Measurements from ENCODE around the gene STXBP2.

STXBP2 gene

DNA sequence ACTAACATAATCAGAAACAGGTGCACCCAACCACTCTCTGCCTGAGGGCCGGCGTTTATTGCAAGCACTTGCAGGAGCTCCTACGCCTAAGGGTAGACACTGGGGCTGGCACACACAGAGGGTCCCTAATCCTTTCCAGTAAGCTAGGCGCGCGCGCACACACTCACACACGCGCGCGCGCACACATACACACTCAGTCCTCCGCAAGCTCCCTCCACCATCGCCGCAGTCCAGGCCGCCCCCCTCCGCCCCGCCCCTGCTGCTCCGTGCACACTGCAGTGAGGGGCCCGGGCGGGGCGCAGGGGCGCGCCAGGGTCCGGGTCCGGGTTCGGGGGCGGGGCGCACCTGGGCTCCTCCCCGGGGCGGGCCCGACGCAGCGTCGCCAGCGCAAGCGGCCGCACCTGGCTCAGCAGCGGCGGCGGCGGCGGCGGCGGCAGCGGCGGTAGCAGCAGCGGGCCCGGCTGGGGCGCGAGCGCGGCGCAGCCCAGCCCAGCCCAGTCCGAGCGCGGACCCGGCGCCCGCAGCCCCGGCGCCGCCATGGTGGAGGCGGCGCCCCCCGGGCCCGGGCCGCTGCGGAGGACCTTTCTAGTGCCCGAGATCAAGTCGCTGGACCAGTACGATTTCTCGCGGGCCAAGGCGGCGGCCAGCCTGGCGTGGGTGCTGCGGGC, 41.3 kb upstream of the STXBP2 start, which contains the start of gene CAMSAP3:
Gene CAMSAP3 (plus strand): TSS at position 398 of the 668 bp plus-strand sequence. CDS start 140 bp downstream, at position 538.
- TF ChIP-seq EZH2phosphoT487 (IDR thresholded peaks at IDR 0.05; ENCODE audit: low read depth) (no peak), CTCF (IDR thresholded peaks at IDR 0.05; ENCODE audit: low read depth, low read length) (no peak)
- Histone ChIP-seq H4K20me1 (ENCODE audit: insufficient read depth, low read length) (no peaks in the 10 kb centered on the region), H2AFZ (ENCODE audit: low read depth, low read length) (no peak within 1 kb of the TSS; the same call in 1 of the 2 replicates), H3K79me2 (ENCODE audit: low read length) (no peaks in the 10 kb centered on the region), H3K27ac (ENCODE audit: low read length) (no peak within 1 kb of the TSS), H3K36me3 (replicated peaks; ENCODE audit: low read depth, low read length) (no peaks in the 10 kb centered on the region), H3K27me3 (ENCODE audit: low read depth, low read length) (peaks cover 4% of the 10 kb centered on the region), H3K9me3 (ENCODE audit: insufficient read depth, low read length) (no peaks in the 10 kb centered on the region), H3K4me2 (ENCODE audit: low read length) (peak within 1 kb of the TSS; percentile 75), H3K4me1 (ENCODE audit: low read length) (no peaks in the 10 kb centered on the region), H3K4me3 (ENCODE audit: low read length) (peak within 1 kb of the TSS; percentile 74), H3K9ac (ENCODE audit: low read length) (peak within 1 kb of the TSS; percentile 36; the same call in 1 of the 2 replicates)

DNA sequence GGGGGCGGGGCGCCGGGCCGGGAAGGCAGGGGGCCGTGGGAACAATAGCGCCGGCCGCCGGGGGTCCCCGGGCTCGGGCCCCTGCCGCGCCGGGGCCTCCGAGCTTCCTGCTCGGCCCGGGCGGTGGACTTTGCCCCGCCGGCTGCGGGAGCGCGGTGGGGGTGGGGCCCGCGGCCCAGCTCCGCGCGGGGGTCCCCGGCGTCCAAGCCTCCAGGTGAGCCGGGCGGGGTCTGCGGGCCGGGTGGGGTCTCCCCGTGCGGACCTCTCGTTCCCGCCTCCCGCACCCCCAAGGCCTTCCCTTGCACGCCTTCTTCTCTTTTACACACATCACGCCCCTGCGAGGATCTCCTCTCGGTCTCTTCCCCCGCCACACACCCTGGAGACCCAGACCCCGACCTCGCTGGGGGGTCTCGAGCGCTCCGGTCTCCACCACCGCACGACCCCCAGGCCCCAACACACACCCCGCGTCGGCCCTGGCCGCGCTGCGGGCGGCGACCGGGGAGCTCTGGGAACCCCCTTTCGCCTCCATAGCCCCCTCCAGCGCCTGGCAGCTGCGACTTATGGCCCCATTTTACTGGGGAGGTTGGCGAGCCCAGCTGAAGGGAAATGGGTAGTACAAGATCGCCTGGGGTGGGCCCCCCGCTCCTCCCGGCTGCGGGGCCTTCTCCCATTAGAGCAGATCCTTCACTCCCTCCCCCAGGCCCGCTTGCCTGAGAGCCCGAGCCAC, 40.5 kb upstream of the STXBP2 start:
- H3K79me2 ChIP-seq (ENCODE audit: low read length): no peaks in the 10 kb centered on the region
- no peak overlapping the region for H3K27ac ChIP-seq (ENCODE audit: low read length)
- peak overlapping the region; percentile 75 for H3K4me2 ChIP-seq (ENCODE audit: low read length)
- H3K4me3 ChIP-seq (ENCODE audit: low read length): peak overlapping the region; percentile 74
- H3K36me3 ChIP-seq (replicated peaks; ENCODE audit: low read depth, low read length): no peaks in the 10 kb centered on the region
- peaks cover 4% of the 10 kb centered on the region for H3K27me3 ChIP-seq (ENCODE audit: low read depth, low read length)
- no peaks in the 10 kb centered on the region for H4K20me1 ChIP-seq (ENCODE audit: insufficient read depth, low read length)
- no peak for TF ChIP-seq EZH2phosphoT487 (IDR thresholded peaks at IDR 0.05; ENCODE audit: low read depth)
- no peak for TF ChIP-seq CTCF (IDR thresholded peaks at IDR 0.05; ENCODE audit: low read depth, low read length)
- H2AFZ ChIP-seq (ENCODE audit: low read depth, low read length): no peak overlapping the region
- H3K4me1 ChIP-seq (ENCODE audit: low read length): no peaks in the 10 kb centered on the region
- no peaks in the 10 kb centered on the region for H3K9me3 ChIP-seq (ENCODE audit: insufficient read depth, low read length)
- peak overlapping the region; percentile 36; the same call in 1 of the 2 replicates for H3K9ac ChIP-seq (ENCODE audit: low read length)

DNA sequence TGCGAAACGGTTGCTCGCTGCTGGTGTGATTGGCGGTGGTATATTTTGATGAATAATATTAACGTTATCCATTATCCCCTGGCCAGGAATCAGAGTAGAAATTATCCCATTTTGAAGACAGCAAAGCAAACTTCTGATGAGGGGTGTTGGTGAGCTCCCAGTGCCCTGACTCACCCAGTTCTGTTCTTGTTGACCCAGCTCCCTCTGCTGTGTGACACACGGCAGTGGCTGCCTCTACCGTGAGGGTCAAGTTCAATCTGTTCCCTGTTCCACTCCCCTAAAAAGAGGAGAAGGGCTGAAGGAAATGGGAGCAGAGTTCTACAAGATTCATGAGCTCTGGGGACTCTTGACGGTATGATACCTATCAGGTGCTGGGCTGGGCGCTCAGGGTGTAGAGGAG, 39.2 kb upstream of the STXBP2 start:
- Histone ChIP-seq H3K27ac (ENCODE audit: low read length) (no peak overlapping the region), H2AFZ (ENCODE audit: low read depth, low read length) (no peak overlapping the region), H4K20me1 (ENCODE audit: insufficient read depth, low read length) (no peaks in the 10 kb centered on the region), H3K27me3 (ENCODE audit: low read depth, low read length) (peaks cover 4% of the 10 kb centered on the region), H3K4me2 (ENCODE audit: low read length) (no peak overlapping the region), H3K4me3 (ENCODE audit: low read length) (no peak overlapping the region), H3K9me3 (ENCODE audit: insufficient read depth, low read length) (no peaks in the 10 kb centered on the region), H3K79me2 (ENCODE audit: low read length) (no peaks in the 10 kb centered on the region), H3K9ac (ENCODE audit: low read length) (no peak overlapping the region), H3K4me1 (ENCODE audit: low read length) (no peaks in the 10 kb centered on the region), H3K36me3 (replicated peaks; ENCODE audit: low read depth, low read length) (no peaks in the 10 kb centered on the region)
- TF ChIP-seq CTCF (IDR thresholded peaks at IDR 0.05; ENCODE audit: low read depth, low read length): no peak
- no peak for TF ChIP-seq EZH2phosphoT487 (IDR thresholded peaks at IDR 0.05; ENCODE audit: low read depth)

DNA sequence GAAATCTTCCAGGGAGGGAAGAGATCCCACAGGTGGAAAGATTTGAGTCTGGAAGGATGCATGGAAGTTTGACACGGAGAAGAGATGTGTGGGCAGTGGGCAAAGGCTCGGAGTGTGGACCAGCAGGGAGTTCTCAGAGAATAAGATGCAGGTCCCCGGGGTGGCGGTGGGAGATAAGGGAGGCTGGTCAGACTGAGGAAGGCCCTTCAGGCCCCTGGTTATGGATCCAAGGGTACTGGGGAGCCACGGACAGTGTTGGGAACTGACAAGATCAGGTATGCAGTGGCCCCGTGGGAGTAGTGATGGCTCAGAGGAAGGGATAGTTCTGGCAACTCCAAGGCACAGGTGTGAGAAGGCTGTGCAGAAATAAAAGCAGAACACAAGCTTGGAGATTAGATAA, 38.7 kb upstream of the STXBP2 start:
- Histone ChIP-seq H3K36me3 (replicated peaks; ENCODE audit: low read depth, low read length) (no peaks in the 10 kb centered on the region), H3K4me2 (ENCODE audit: low read length) (no peak overlapping the region), H3K27ac (ENCODE audit: low read length) (no peak overlapping the region), H3K79me2 (ENCODE audit: low read length) (no peaks in the 10 kb centered on the region), H3K9me3 (ENCODE audit: insufficient read depth, low read length) (no peaks in the 10 kb centered on the region), H2AFZ (ENCODE audit: low read depth, low read length) (no peak overlapping the region), H4K20me1 (ENCODE audit: insufficient read depth, low read length) (no peaks in the 10 kb centered on the region), H3K27me3 (ENCODE audit: low read depth, low read length) (peaks cover 4% of the 10 kb centered on the region), H3K4me1 (ENCODE audit: low read length) (no peaks in the 10 kb centered on the region), H3K9ac (ENCODE audit: low read length) (no peak overlapping the region), H3K4me3 (ENCODE audit: low read length) (no peak overlapping the region)
- TF ChIP-seq CTCF (IDR thresholded peaks at IDR 0.05; ENCODE audit: low read depth, low read length) (no peak), EZH2phosphoT487 (IDR thresholded peaks at IDR 0.05; ENCODE audit: low read depth) (no peak)
